ENCODE data around the gene CMC2.

DNA sequence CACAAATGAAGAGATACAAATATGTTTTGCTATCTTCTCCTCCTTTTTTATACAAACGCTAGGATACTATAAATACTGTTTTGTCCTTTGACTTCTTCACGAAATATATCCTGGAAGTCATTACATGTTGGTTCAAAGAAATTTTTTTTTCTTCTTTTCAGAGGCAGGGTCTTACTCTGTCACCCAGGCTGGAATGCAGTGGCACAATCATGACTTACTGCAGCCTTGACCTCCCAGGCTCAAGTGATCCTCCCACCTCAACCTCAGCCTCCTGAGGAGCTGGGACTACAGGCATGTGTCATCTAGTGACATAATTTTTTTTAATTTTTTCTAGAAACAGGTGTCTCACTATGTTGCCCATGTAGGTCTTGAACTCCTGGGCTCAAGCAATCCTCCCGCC, 16.1 kb downstream of the CMC2 start:
- TF ChIP-seq REST (IDR thresholded peaks at IDR 0.05; ENCODE audit: insufficient read depth in 1 of 2, low read depth in 2 of 2, low read length in 2 of 2): no peak
- TF ChIP-seq POLR2AphosphoS5 (IDR thresholded peaks at IDR 0.05; ENCODE audit: low read depth, low read length): no peak
